Measurements from ENCODE around the gene HM13.
"Not testable (repeated sequence)": the region's sequence is repeated elsewhere in the genome, so short reads cannot be mapped to it uniquely, and the experiment has no call there.

HM13 gene, protein sequence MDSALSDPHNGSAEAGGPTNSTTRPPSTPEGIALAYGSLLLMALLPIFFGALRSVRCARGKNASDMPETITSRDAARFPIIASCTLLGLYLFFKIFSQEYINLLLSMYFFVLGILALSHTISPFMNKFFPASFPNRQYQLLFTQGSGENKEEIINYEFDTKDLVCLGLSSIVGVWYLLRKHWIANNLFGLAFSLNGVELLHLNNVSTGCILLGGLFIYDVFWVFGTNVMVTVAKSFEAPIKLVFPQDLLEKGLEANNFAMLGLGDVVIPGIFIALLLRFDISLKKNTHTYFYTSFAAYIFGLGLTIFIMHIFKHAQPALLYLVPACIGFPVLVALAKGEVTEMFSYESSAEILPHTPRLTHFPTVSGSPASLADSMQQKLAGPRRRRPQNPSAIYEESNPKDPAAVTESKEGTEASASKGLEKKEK

DNA sequence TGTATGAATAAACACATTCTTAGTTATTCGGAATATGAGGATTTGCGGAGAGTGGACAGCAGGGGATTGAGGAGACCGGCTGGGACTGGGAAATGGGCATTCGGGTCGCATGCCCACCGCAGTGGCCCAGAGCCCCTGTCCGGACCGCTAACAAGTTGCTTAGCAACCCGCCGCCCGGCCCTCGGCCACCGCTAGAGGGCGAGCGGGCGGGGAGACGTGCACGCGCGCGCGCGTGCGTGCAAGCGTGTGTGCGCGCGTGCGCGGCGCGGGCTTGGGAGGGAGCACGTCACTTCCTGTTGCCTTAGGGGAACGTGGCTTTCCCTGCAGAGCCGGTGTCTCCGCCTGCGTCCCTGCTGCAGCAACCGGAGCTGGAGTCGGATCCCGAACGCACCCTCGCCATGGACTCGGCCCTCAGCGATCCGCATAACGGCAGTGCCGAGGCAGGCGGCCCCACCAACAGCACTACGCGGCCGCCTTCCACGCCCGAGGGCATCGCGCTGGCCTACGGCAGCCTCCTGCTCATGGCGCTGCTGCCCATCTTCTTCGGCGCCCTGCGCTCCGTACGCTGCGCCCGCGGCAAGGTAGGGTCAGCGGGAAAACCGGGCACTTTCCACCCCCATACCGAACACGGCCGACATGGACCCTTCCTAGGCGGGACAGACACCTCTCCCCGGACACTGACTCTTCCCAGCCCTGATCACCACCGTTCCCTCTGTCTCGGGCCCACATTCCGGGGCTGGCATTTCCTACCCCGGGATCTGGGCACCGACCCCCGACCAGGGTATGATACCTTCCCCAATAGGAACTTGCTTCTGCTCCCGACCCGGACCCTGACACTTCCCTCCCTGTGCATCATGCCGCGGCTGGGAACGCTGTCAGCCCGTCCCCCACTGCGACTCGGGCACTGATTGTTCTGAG lies at the start of gene HM13:
HM13 (plus strand) TSS at position 289 of the 918 bp plus-strand sequence; CDS start at position 399, 110 bp downstream.
- DNase-seq, result peak; percentile 69 to 82

- DNase-seq, result not testable (repeated sequence)
Observed at GRCh38 chr20:31470946-31471345, 43.3 kb upstream of the HM13 start.

GRCh38 chr20:31472395-31473330 lies 41.6 kb upstream of the HM13 start:
- no peak for DNase-seq

DNA sequence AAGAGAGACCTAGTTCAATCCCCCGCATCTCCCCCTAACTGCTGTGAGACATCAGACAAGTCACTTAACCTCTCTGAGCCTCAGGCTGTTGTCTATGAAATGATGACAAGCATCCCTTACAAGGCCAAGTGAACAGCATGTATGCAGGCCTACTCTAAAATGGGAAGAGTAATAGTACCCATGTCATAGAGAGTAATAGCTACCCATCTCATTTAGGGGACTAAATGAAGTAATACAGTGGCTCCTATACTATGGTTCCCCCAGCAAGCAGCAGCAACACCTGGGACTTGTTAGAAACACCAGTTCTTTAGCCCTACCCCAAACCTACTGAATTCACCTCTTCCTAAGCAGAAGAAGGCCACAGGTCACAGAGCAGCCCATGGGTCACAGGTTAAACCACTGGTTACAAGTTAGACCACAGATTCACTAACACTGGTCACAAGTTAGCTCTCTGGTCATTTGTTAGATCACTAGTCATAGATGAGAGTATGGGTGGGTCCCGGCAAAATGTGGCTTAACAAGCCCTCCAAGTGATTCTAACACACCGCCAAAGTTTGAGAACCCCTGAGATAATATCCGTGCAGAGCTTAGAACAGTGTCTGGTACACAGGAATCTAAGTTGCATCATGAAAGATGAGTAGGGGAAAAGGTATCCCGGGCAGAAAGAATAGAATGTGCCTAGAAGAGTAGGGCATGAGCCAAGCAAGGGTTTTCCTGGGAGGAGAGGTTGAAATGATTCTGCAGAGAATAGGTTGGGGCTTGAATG lies 40.7 kb upstream of the HM13 start:
- DNase-seq, result no peak

DNA sequence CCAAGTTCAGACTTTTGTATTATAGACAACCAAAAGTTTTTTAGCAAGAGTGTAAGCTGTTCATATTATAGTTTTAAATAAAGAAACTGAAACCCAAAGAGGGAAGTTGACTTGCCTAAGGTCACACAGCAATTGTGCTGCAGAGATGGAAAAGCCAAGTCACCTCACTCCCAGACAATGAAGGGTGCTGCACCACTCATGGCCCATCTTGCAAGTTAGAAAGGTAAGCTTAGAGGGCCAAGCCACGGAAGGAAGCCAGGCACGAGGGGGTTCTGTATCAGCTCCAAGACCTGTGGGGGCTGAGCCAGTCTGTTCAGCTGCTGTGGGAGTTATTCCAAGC lies 40.2 kb upstream of the HM13 start:
- DNase-seq, result no peak

GRCh38 chr20:31474758-31475427 lies 39.3 kb upstream of the HM13 start, which contains the start of the genes DEFB124 and REM1:
DEFB124 (minus strand) TSS chr20:31475127; CDS start chr20:31473013, 2,114 bp downstream.
REM1 (plus strand) TSS chr20:31475288; CDS start chr20:31476446, 1,158 bp downstream.
- no peak for DNase-seq

DNA sequence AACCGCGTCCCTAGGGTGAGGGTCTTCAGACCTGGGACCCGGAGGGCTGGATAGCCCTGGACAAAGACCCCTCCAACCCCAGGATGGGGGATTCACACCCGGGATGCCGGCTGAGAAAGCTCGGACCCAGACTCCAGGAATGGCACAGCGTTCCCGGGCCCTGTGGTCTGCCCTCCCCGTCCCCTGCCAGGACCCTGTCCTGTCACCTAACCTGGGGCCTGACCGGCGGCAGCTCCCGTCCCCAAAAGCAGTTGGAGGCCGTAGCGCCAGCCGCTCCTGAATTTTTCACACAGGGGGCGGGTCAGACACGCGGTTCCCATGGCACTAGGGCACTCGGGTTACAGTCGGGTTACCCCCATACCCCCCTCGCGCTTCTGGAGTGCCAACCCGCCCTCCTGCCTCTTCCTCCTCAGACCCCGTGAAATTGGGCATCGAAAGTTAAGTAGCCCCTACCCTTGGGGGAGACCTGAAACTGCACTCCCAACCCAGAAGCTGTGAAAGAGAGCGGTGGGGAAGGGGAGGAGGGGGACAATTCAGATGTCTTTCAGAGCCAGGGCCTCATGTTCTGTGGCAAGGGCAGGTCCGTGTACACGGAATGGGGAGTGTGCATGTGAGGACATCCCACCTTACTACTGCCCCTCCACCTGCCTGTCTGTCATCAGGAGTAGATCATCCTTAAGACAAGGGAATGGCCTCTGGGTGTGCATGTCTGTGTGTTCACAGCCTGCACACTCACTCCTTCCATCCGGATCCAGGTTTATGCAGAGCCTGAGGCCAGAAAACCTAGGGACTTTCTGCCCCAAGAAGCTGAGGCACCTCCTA lies 38.6 kb upstream of the HM13 start:
- DNase-seq, result no peak

DNA sequence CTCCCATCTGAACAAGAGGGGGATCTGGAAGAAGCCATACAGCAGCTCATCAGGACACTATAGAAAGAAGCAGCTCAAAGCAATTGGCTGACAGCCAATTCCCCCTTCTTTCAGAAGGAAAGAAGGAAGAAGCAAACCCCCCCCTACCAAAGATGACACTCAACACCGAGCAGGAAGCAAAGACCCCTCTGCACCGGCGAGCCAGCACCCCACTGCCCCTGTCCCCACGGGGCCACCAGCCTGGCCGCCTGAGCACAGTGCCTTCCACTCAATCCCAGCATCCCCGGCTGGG lies 38.0 kb upstream of the HM13 start:
- no peak for DNase-seq

GRCh38 chr20:31476643-31477215 lies 37.5 kb upstream of the HM13 start:
- no peak for DNase-seq

DNA sequence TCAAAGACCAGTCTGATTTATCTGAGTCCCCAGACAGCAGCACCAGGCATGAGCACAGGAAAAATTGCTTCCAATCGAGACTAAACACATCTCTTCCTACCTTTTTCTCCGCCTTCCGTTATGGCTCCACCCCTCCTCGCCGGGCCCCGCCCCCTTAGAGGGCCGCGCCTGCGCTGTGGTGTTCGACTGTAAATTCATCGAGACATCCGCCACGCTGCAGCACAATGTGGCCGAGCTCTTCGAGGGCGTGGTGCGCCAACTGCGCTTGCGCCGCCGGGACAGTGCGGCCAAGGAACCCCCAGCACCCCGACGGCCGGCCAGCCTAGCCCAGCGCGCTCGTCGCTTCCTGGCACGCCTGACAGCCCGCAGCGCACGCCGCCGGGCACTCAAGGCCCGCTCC lies 30.2 kb upstream of the HM13 start:
- no peak for DNase-seq

- DNase-seq, result no peak
Observed at GRCh38 chr20:31485450-31486339, 28.5 kb upstream of the HM13 start.

DNA sequence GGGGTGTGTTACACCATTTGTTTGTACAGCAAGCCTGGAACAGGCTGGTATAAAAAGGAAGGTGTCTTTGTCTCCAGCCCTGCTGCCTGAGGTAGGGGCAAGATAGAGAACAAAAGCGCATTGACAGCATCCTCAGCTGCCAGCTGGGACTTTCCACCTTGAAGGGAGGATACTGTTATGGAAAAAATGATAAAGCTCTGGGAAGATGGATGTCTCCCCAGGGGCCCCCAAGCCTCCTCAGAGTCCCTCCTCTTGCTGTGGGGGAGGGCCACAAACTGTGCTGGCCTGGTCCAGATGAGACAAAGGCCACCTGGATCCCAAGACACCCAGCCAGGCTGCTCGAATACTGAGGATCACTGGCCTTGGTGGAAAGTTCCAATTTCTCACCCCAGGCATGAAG lies 26.1 kb upstream of the HM13 start:
- DNase-seq, result peak in 1 of 2 experiments; percentile 12

- no peak for DNase-seq
Observed at GRCh38 chr20:31489152-31489551, 25.1 kb upstream of the HM13 start.

GRCh38 chr20:31490752-31491151 lies 23.5 kb upstream of the HM13 start:
- DNase-seq, result no peak

DNA sequence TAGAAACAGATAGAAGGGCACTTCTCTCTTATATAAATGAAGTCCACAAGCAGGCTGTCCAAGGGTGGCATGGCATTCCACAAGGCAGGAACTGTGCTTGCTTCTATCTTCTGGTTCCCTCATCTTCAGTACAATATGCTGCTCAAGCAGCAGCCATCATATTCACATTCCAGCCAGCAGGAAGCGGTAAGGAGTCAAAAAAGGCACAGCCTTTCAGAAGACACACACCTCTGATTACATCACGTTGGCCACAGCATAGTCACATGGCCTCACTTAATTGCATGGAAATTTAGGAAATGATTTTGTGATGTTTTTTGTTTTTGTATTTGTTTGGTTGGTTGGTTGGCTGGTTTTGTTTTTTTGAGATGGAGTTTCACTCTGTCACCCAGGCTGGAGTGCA lies 20.1 kb upstream of the HM13 start:
- no peak for DNase-seq

- DNase-seq, result no peak
Observed at GRCh38 chr20:31496761-31497295, 17.4 kb upstream of the HM13 start.

DNA sequence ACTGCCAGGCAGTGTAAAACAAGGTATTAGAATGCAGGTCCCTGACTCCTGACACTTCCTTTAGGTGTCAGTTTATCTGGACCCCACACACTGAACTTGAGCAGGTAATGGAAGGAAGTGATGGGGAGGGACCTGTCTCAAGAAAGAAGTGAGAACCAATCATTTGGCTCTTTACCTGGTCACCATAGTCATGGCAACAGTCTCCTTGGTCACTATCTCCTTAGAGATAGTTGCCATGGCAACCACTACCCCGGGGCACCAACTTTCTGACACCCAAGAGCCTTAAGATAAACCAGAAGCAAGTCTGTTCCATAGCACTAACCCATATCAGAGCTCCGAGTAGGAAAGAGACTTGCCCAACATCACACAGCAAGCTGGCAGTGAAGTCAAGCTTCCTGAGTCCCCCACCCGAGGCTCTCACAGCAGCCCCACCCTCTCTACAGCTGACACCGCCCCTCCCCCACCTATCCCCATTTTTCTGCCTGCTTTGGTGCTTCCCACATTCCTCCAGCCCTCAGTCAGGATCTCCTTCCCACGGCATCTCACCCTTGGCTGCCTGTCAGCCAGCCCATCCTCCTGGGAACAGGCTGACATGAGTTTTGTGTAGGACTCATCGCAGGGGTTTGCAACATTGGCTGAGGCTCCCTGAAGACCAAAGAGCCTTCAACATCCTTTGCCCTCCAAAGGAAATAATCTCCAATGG lies 16.3 kb upstream of the HM13 start:
- no peak for DNase-seq

- no peak for DNase-seq
Observed at GRCh38 chr20:31500527-31500926, 13.7 kb upstream of the HM13 start.
